ENCODE results near the gene WEE2. TPM values are rescaled to one million over a fixed set of nuclear protein-coding genes. Genes with fewer than 3 reads are reported as not detected.

The WEE2 gene
- total RNA-seq, 1 experiment from 2014 or later, result not detected

DNA sequence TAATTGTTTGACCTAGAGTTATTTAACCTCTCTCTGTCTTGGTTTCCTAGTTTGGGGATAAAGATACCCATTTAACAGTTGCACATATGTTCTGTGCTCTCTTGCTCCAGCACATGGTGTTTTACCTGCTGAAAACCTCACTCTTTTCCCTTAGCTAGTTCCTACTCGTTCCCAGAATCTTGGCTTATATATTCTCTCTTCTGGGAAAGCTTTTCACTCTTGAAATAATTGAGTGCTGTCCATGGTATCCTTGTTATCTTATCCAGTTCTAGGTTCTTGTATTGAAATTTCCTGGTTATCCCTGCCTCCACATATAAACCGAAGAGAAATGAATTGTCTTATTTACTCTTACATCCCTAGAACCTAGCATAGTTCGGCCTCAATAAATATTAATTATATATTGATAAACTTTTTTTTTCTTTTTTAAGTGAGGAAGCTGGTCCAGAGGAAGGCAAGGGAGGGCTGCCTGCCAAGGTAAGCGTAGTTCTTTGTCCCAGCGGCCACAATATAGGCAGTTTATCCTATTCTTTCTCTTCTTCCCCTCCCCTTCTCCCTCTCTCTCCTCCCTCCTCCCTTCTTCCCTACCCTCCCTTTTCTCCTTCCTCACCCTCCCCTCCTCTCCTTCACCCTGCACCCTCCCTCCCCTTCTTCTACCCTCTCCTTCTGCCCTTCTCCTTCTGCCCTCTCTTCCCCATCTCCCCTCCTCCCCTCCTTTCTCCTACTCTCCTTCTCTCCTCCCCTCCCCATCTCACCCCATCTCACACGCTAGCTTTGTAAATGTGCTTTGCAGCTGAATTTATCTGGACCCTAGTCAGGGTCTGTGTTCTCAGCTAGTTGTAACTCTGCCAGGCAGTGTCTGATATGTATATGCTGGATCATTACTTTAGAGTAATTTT is 7.9 kb downstream of the WEE2 start:
- intact Hi-C loops (cut with micrococcal nuclease; ENCODE audit: unreplicated experiment), result no loop called here
- H3K27ac ChIP-seq (ENCODE audit: low read length), result no peak overlapping the region
- no peaks in the 10 kb centered on the region for H3K9me3 ChIP-seq (ENCODE audit: control insufficient read depth, insufficient read depth, low read depth, low read length)
- no peak for TF ChIP-seq TCF7L2 (IDR thresholded peaks at IDR 0.05; ENCODE audit: low read depth, low read length)
- TF ChIP-seq, protein P1, sequence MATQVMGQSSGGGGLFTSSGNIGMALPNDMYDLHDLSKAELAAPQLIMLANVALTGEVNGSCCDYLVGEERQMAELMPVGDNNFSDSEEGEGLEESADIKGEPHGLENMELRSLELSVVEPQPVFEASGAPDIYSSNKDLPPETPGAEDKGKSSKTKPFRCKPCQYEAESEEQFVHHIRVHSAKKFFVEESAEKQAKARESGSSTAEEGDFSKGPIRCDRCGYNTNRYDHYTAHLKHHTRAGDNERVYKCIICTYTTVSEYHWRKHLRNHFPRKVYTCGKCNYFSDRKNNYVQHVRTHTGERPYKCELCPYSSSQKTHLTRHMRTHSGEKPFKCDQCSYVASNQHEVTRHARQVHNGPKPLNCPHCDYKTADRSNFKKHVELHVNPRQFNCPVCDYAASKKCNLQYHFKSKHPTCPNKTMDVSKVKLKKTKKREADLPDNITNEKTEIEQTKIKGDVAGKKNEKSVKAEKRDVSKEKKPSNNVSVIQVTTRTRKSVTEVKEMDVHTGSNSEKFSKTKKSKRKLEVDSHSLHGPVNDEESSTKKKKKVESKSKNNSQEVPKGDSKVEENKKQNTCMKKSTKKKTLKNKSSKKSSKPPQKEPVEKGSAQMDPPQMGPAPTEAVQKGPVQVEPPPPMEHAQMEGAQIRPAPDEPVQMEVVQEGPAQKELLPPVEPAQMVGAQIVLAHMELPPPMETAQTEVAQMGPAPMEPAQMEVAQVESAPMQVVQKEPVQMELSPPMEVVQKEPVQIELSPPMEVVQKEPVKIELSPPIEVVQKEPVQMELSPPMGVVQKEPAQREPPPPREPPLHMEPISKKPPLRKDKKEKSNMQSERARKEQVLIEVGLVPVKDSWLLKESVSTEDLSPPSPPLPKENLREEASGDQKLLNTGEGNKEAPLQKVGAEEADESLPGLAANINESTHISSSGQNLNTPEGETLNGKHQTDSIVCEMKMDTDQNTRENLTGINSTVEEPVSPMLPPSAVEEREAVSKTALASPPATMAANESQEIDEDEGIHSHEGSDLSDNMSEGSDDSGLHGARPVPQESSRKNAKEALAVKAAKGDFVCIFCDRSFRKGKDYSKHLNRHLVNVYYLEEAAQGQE (IDR thresholded peaks at IDR 0.05; ENCODE audit: insufficient read depth in 1 of 2, low read depth in 2 of 2, low read length in 1 of 2), result peak in 1 of 2 experiments; percentile 75; a peak in 2 of 4 replicates
- BruUV-seq (replicated peaks), result no TSS peak
- peaks cover 11% of the 10 kb centered on the region; the same call in 1 of the 2 replicates for H3K27me3 ChIP-seq (ENCODE audit: control insufficient read depth, insufficient read depth, low read length)
- H3K4me1 ChIP-seq (ENCODE audit: control insufficient read depth, insufficient read depth, low read length), result no peaks in the 10 kb centered on the region
- no peaks in the 10 kb centered on the region for H3K36me3 ChIP-seq (ENCODE audit: control insufficient read depth, insufficient read depth, low read length)
- CTCF ChIA-PET, result interaction anchor here (0.5 kb wide), 1 partner anchor 14 kb away, joined by 5 read pairs; no protein-coding TSS in a partner anchor
- ATAC-seq (no peak), DNase-seq (ENCODE audit: low read depth, low spot score) (no peak)
- POLR2A ChIA-PET, result no interaction called here
- no peak overlapping the region for H3K4me3 ChIP-seq (ENCODE audit: low read depth in 2 of 2, low read length in 2 of 2)
- in situ Hi-C loops (cut with HindIII; ENCODE audit: low pct_unique_long_range_greater_than_20kb, low sequenced_read_pairs), result no loop called here

DNA sequence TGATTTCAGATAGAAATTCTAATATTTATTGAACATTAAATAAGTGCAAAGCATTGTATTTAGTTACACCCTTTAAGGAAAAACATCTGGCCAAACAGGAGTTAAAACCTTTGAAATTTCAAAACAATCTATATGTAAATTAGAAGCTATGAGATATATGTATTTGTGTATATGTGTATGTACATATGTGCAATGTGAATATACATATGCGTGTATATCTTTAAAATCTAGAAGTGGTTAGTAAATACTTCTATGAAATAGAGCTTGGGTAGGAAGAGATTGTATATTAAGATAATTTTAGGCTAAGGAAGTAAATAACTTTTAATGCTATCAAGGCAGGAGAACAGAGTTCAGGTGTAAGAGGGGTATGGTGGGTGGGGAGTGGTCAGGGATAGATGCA is 9.3 kb downstream of the WEE2 start:
- no peaks in the 10 kb centered on the region for H3K9me3 ChIP-seq (ENCODE audit: control insufficient read depth, insufficient read depth, low read depth, low read length)
- intact Hi-C loops (cut with micrococcal nuclease; ENCODE audit: unreplicated experiment), result no loop called here
- in situ Hi-C loops (cut with HindIII; ENCODE audit: low pct_unique_long_range_greater_than_20kb, low sequenced_read_pairs), result no loop called here
- no peak for ATAC-seq
- no peak for DNase-seq (ENCODE audit: low read depth, low spot score)
- peaks cover 11% of the 10 kb centered on the region; the same call in 1 of the 2 replicates for H3K27me3 ChIP-seq (ENCODE audit: control insufficient read depth, insufficient read depth, low read length)
- H3K4me1 ChIP-seq (ENCODE audit: control insufficient read depth, insufficient read depth, low read length), result no peaks in the 10 kb centered on the region
- TF ChIP-seq POLR2AphosphoS5 (IDR thresholded peaks at IDR 0.05; ENCODE audit: low read depth, low read length), result no peak
- TF ChIP-seq TCF7L2 (IDR thresholded peaks at IDR 0.05; ENCODE audit: low read depth, low read length), result no peak
- TF ChIP-seq, protein P2, sequence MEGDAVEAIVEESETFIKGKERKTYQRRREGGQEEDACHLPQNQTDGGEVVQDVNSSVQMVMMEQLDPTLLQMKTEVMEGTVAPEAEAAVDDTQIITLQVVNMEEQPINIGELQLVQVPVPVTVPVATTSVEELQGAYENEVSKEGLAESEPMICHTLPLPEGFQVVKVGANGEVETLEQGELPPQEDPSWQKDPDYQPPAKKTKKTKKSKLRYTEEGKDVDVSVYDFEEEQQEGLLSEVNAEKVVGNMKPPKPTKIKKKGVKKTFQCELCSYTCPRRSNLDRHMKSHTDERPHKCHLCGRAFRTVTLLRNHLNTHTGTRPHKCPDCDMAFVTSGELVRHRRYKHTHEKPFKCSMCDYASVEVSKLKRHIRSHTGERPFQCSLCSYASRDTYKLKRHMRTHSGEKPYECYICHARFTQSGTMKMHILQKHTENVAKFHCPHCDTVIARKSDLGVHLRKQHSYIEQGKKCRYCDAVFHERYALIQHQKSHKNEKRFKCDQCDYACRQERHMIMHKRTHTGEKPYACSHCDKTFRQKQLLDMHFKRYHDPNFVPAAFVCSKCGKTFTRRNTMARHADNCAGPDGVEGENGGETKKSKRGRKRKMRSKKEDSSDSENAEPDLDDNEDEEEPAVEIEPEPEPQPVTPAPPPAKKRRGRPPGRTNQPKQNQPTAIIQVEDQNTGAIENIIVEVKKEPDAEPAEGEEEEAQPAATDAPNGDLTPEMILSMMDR (IDR thresholded peaks at IDR 0.05), result no peak
- no peak for TF ChIP-seq SIN3A (IDR thresholded peaks at IDR 0.05; ENCODE audit: borderline replicate concordance, insufficient read depth, low read depth, low read length)
- TF ChIP-seq, protein P1 (IDR thresholded peaks at IDR 0.05; ENCODE audit: insufficient read depth in 1 of 2, low read depth in 2 of 2, low read length in 1 of 2), result no peak
- H3K36me3 ChIP-seq (ENCODE audit: control insufficient read depth, insufficient read depth, low read length), result no peaks in the 10 kb centered on the region
- ChIA-PET POLR2A (no interaction called here), CTCF (no interaction called here)
- no peak overlapping the region for H3K27ac ChIP-seq (ENCODE audit: low read length)
- BruUV-seq (replicated peaks), result no TSS peak
- H3K4me3 ChIP-seq (ENCODE audit: low read depth in 2 of 2, low read length in 2 of 2), result no peak overlapping the region
